Inflammatory macrophage treated with lipopolysaccharide for 1 hour (primary cell): Measurements from ENCODE around the gene AQP3.
"Not testable (repeated sequence)": the region's sequence is repeated elsewhere in the genome, so short reads cannot be mapped to it uniquely, and the experiment has no call there.

Source experiments
- DNase-seq, 2 donors: peaks; one replicate each; pipeline ENCODE4 v3.0.0-alpha.2; 2020 to 2022

Gene AQP3

GRCh38 chr9:33440204-33440603 is 7.2 kb downstream of the AQP3 start:
- DNase-seq: no peak

DNA sequence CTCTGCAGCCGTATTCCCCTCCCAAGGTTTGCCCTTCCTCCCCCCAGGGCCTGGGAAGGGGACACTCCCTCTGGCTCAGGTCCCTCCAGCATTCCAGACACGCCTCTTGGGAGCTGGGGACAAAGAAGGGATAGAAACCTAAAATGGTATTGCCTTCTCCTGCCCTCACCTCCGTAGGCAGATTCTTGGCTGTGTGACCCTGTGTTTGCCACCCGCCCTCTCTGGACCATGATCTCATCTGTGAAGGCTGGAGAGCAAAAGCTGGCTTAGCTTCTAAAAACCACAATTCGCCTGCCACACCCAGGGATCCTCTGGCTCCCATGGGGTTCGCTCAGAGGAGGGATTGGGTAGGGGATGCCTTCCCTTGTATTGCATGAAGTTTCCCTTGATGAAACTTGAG is 7.7 kb downstream of the AQP3 start:
- no peak for DNase-seq

DNA sequence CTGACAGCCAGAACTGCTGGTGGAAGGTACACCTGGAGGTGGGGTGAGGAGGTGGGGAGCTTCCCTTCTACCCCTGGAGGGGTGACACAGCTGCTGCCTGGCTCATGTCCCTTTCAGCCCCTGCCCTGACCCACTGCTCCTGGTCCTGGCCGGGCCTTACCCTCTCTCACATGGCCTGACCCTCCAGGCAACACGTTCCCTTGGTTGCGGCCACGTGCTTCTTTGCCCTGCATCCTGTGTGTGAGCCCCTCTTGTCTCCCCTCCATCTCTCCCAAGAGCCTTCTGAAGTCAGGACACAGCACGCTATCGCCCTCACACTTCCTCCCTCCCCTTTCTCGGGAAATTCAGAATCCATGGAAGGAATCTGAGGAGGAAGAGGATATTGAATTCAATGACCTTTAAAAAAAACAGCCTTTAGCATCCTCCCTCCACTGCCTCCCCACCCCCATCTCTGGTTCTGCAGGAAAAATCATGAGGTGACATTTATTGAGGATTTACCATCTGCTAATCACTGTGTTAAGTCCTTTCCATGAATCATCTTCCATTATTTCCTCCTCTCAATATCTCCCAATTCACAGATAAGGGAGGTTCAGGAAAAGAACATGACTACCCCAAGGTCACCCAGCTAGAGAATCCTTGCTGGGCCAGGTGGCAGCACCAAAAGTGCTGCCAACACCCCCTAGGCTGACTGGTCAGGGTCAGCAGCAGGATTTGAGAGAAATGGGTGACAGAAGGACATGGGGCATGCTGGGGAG is 8.3 kb downstream of the AQP3 start:
- DNase-seq: no peak

DNA sequence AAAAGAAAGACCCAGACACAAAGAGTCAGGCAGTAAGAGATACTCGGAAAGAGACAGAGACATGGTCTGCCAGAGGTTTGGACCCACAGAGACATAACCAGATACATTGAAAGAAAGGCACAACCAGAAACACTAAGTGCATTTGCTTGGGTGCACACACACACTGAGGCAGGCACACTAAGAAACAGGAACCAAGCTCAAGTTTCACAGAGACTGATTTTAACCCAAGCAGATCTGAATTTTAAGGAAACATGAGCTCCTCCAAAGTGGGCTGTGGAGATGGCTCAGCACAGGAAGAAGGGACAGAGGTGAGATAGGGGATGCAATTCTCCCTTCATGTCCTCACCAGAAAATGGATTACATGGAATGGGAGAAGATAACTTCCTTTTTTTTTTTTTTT is 9.5 kb downstream of the AQP3 start:
- peak in 1 of 2 donors; percentile 34 for DNase-seq

GRCh38 chr9:33437205-33437604 is 10.2 kb downstream of the AQP3 start:
- no peak for DNase-seq

GRCh38 chr9:33436445-33436844 is 10.9 kb downstream of the AQP3 start:
- DNase-seq: no peak

DNA sequence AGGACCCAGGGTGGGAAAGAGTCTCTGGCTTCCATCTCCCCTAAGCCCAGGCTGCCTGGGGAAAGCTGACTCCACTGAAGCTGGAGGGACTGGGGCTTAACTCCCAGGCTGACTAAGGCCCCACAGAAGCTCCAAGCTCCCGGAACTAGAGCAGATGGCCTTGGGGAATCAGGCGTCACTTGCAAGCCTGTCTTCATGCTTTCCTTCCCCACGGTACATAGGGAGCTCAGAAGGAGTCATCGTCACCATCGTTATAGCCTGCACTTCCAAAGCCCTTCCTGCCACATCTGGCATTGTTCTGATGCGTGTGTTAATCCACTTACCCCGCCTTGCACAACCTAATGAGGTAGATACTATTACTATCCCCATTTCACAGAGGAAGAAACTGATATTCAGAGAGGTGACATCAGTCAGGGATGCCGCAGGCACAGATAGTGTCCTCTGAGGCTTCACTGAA is 11.5 kb downstream of the AQP3 start:
- DNase-seq: no peak

DNA sequence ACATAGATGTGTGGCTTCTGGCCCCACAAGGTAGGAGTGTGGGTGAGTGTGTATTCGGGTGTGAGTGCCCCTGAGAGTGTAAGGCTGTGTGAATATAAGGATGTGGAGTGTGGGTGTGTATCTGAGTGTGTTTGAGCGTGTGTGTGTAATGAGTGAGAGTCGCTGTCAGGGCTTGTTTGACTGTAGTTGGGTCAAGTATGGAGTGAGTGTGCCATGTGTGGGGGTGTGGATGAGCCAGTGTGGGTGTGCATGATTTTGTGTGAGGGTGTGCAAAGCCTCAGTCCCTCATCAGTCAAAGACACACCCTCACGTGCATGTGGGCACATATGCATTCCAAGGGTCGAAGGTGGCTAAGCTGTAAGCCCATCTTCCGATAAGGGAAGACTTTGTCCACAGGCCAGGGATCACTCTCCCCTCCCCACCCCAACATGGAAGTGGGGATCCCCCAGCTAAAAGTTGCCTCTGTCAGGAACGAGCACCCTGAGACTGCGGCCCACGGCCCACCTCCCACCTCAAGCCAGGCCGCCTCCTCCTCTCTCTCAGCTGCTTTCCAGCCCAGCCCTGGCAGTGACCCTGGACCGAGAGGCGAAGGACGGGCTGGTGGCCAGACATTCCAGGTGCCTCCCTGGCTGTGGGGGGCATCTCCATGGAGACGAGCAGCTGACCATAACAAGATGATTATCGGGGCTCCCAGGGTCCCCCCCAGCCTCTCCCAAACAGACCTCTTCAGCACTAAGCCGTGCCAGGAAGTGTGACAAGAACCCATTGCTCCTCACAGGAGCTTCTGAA is 12.9 kb downstream of the AQP3 start:
- no peak for DNase-seq

DNA sequence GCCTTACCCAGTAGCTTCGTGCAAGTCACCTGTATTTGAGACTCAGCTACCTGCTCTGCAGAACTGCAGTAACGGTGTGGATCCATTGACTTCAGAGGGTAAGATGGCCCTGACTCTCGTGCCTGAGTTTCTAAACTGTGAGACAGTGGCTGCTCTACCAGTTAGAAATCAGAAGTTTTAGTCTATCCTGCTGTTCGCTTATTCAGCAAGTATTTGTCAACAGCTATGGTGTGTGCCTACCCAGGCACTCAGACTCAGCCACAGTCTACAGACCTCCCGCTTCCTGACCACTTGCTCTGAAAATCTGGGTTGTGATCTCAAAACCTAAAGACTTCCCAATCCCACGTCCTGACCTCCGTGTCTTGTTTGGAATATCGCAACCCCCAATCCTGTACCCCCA is 13.5 kb downstream of the AQP3 start:
- no peak for DNase-seq

GRCh38 chr9:33431420-33431819 is 16.0 kb downstream of the AQP3 start:
- DNase-seq: no peak

DNA sequence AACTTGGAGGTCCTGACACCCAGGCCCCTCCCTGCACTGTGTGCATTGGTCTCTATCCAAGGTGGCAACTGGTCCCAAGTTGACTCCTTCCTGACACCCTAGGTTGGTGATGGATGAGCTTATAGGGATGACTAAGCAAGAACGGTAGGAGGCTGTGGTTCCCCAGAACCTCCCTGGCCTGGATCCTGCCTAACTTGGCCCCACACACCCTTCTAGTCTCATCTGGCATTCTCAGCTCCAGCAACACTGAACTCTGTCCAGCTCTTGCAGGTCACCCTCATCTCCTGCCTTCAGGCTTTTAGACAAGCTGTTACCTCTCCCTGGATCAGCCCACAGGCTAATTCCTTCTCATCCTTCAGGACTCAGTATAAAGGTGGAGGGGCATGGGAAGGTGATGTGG is 16.5 kb downstream of the AQP3 start:
- no peak for DNase-seq

- DNase-seq: no peak
Observed at GRCh38 chr9:33429256-33429985, 18.0 kb downstream of the AQP3 start.

GRCh38 chr9:33426843-33427293 is 20.5 kb downstream of the AQP3 start:
- no peak for DNase-seq

DNA sequence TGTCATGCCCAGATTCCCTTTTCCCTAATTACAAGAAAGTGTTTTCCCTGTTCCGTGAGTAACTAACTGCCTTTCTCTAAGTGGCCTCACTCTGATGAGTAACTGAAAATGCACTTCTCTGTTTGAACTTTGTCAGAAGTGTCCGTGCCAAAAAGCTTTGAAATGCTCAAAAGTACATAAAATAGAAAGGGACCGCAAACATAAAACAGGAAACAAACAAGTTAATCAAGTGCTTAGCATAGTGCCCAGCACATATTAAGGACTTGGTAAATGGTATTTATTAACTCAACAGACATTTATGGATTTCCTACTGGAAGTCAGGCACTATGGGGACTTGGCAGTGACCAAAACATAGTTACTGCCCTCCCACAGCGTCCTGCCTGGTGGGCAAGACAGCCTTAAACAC is 22.3 kb downstream of the AQP3 start:
- peak in 1 of 2 donors; percentile 51 for DNase-seq

- not testable (repeated sequence) for DNase-seq
Observed at GRCh38 chr9:33424492-33424891, 22.9 kb downstream of the AQP3 start.

- not testable (repeated sequence) for DNase-seq
Observed at GRCh38 chr9:33424043-33424442, 23.4 kb downstream of the AQP3 start.

- no peak for DNase-seq
Observed at GRCh38 chr9:33419708-33420303, 27.6 kb downstream of the AQP3 start.

GRCh38 chr9:33418090-33418489 is 29.3 kb downstream of the AQP3 start:
- DNase-seq: no peak

DNA sequence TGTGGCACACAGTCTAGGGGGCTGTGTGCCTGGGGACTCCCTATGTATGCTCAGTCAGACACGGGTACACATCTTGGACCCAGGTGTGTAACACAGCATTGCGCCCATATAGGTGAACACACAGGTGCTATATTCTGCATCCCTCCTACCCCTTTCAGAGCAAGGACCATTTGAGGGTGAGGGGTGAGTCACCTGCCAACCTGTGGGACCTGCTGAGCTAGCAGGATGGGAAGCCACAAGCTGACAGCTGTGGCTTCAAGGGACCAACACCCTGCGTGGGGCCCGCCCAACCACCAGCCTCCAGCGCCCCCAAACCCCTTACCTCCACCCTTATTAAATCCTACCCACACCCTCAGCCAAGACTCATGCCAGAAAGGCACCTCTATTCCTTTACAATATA is 30.4 kb downstream of the AQP3 start:
- DNase-seq: no peak

GRCh38 chr9:33415501-33416038 is 31.8 kb downstream of the AQP3 start:
- peak; percentile 46 to 73 for DNase-seq

DNA sequence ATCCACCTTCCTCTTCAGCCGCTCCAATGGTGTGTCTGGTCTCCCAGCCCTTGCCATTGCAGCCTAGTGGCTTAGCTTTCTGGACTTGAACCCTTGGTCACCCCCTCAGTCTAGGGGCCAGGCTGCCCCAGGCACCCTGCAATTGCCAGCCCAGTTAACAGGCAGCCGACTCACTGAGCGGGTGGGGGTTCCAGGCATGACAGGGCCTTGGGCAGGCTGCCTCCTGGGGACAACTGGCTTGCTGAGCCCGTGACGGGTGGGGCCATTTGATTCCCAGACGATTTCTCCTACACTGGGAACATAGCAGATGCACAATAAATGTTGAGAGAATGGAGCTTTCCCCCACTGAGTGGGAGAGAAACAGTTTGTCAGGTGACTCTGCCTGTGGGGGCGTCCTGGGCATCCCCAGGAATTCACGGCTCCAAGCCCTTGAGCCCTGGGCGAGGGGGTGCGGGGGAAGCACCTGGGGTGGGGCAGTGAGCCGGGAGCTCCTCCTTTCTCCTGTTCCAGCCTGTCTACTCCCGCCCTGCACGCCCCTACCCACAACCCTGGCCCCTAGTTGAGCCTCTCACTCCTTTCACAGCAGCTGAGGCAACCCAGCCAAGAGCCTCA is 32.4 kb downstream of the AQP3 start:
- DNase-seq: peak in 1 of 2 donors; percentile 61

DNA sequence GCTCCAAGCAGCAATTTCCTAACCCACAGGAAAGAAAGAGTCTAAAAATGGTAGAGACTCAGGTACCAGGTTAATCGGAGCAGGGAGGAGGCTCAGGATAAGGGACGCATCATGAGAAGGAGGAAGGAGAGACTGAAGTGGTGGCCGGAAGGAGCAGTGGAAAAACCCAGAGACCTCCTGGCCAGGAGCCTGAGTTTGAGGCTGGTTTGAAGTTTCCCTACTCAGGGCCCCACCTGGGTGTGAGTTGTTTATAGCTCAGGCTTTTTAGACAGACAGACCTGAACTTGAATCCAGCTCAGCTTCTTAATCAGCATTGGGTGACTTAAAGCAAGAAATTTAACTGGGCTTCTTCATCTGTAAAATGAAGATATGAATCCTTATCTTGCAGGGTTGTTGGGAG is 33.1 kb downstream of the AQP3 start:
- no peak for DNase-seq
